Type B pancreatic cell (in vitro differentiated cells): ENCODE measurements around the gene CSNK1G3. TPM values are rescaled to one million over a fixed set of nuclear protein-coding genes. Genes with fewer than 3 reads are reported as not detected.

Source experiments
- DNase-seq: peaks from one replicate; pipeline ENCODE4 v3.0.0; 2021; ENCODE audit warnings: mixed read lengths; ENCODE audit not compliant: unreplicated experiment; ENCODE audit errors: extremely low spot score
- H3K27ac Mint-ChIP-seq: 2 replicates; pipeline ENCODE4 v1.8.0; 2021; ENCODE audit warnings: mild to moderate bottlenecking, mixed read lengths
- H3K27me3 Mint-ChIP-seq: 2 replicates; pipeline ENCODE4 v1.8.0; 2021; ENCODE audit warnings: mixed read lengths
- H3K36me3 Mint-ChIP-seq: 2 replicates; pipeline ENCODE4 v1.8.0; 2021; ENCODE audit warnings: mixed read lengths
- H3K4me1 Mint-ChIP-seq: one replicate; pipeline ENCODE4 v1.8.0; 2021; ENCODE audit warnings: mixed read lengths; ENCODE audit not compliant: unreplicated experiment
- H3K4me3 Mint-ChIP-seq: 2 replicates; pipeline ENCODE4 v1.8.0; 2021; ENCODE audit warnings: mild to moderate bottlenecking, mixed read lengths
- H3K9me3 Mint-ChIP-seq: 2 replicates; pipeline ENCODE4 v1.8.0; 2021; ENCODE audit warnings: mixed read lengths
- total RNA-seq: library from RNA; stranded (reverse); gene quantifications from 2 replicates; pipeline ENCODE4 v1.2.1, GENCODE V29; 2021; ENCODE audit warnings: low replicate concordance
- TF ChIP-seq, protein P1 (sequence below): fragments of 200-600 bp; sonication (generic); conservative IDR thresholded peaks from 2 replicates; pipeline ENCODE4 v1.5.0; 2021; ENCODE audit warnings: antibody characterized with exemption, mild to moderate bottlenecking

Gene CSNK1G3
- total RNA-seq, 1 donor from 2014 or later = 43.6 TPM

DNA sequence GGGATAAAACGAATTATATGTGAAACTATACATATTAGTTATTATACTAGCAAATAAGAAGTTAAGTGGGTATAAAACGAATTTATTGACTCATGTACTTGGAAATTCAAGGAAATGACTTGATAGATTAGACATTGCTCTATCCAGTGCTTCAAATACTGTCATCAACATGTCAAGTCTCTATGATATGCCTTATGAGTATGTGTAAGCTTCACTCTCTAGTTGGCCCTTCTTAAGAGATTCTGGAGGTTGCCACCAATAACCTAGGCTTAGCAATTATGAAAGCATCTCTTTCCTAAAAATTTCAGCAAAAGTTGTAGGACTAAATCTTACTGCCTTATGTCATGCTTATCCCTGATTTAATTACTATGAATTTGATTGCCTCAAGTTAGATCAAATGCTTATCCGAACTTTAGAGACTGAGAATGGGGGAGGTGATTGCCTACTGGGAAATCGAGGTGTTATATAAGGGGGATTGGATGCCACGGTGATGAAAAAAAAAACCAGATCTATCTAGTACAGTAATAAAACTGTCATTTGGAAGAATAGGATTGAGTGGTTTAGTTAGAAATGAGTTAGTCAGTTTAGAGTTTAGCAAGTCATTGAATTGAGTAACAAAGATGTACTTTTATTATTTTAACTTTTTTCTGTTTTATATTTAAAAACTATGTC lies 46.9 kb downstream of the CSNK1G3 start:
- Mint-ChIP-seq H3K36me3 (peaks cover 12% of the 10 kb centered on the region), H3K27ac (no peak overlapping the region), H3K4me1 (no peaks in the 10 kb centered on the region), H3K27me3 (no peaks in the 10 kb centered on the region), H3K9me3 (no peaks in the 10 kb centered on the region), H3K4me3 (no peak overlapping the region)
- DNase-seq = no peak
- TF ChIP-seq, protein P1, sequence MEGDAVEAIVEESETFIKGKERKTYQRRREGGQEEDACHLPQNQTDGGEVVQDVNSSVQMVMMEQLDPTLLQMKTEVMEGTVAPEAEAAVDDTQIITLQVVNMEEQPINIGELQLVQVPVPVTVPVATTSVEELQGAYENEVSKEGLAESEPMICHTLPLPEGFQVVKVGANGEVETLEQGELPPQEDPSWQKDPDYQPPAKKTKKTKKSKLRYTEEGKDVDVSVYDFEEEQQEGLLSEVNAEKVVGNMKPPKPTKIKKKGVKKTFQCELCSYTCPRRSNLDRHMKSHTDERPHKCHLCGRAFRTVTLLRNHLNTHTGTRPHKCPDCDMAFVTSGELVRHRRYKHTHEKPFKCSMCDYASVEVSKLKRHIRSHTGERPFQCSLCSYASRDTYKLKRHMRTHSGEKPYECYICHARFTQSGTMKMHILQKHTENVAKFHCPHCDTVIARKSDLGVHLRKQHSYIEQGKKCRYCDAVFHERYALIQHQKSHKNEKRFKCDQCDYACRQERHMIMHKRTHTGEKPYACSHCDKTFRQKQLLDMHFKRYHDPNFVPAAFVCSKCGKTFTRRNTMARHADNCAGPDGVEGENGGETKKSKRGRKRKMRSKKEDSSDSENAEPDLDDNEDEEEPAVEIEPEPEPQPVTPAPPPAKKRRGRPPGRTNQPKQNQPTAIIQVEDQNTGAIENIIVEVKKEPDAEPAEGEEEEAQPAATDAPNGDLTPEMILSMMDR = no peak

DNA sequence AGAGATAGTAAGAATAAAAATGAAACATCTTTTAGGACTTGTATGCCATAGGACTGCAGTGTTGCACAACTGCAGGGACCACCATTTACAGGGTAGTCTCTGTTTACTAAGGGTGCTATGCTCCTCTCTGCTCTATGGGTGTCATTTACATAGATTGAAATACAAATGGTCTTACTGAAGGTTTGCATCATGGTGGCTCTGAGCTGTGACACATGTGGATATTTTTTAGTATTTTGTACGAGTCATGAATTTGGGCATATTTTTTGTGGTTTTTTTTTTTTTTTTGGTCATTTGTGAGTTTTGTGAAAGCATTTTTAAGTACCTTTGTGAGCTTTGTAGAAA lies 47.4 kb downstream of the CSNK1G3 start:
- H3K27me3 Mint-ChIP-seq = no peaks in the 10 kb centered on the region
- no peak overlapping the region for H3K27ac Mint-ChIP-seq
- H3K9me3 Mint-ChIP-seq = no peaks in the 10 kb centered on the region
- DNase-seq = no peak
- no peak overlapping the region for H3K4me3 Mint-ChIP-seq
- H3K36me3 Mint-ChIP-seq = peaks cover 12% of the 10 kb centered on the region
- H3K4me1 Mint-ChIP-seq = no peaks in the 10 kb centered on the region
- TF ChIP-seq, protein P1 = no peak

DNA sequence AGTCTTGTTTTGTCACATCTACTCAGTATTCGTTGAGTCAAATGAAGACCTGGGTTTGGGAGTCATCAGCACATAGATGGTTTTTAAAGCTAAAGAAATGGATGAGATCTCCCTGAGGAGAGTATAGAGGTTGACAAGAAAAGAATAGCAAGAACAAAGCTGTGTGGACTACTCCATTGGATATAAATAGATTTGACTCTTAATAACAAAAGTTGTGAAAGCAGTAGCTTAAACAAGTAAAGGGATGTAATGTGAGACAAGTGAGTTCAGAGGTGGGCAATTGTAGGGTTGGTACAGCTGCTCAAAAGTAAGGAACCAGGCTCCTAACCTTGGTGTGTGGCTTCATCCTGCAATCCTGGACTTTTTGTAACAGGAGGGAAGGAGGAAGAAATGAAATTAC lies 49.3 kb downstream of the CSNK1G3 start:
- no peaks in the 10 kb centered on the region for H3K27me3 Mint-ChIP-seq

DNA sequence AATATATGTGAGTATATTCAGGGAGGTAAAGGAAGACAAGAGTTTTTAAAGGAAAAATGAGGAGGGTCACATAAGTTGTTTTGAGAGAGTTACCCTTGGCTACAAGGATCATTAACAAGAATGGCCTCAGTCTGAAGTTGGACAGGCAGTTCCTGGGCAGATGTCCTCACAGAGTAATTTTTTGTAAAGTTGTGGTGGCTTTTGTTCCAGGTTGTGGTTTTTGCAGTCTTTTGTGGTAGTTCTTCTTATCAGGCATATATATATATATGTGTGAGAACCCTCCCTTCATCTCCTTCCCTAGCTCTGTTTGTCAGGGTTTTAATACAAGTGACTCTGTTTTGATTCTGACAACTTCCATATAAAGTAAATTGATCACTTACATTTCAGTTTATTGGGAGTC lies 60.0 kb downstream of the CSNK1G3 start:
- Mint-ChIP-seq H3K4me1 (no peaks in the 10 kb centered on the region), H3K36me3 (peaks cover 15% of the 10 kb centered on the region), H3K9me3 (no peaks in the 10 kb centered on the region), H3K27me3 (no peaks in the 10 kb centered on the region), H3K4me3 (no peak overlapping the region), H3K27ac (no peak overlapping the region)
- TF ChIP-seq, protein P1 = no peak
- DNase-seq = no peak

More for the DNA sequence above, 49.3 kb downstream of the CSNK1G3 start:
- TF ChIP-seq, protein P1 = no peak
- Mint-ChIP-seq H3K36me3 (peaks cover 12% of the 10 kb centered on the region), H3K4me1 (no peaks in the 10 kb centered on the region), H3K9me3 (peaks cover 8% of the 10 kb centered on the region), H3K27ac (no peak overlapping the region), H3K4me3 (no peak overlapping the region)
- DNase-seq = no peak

DNA sequence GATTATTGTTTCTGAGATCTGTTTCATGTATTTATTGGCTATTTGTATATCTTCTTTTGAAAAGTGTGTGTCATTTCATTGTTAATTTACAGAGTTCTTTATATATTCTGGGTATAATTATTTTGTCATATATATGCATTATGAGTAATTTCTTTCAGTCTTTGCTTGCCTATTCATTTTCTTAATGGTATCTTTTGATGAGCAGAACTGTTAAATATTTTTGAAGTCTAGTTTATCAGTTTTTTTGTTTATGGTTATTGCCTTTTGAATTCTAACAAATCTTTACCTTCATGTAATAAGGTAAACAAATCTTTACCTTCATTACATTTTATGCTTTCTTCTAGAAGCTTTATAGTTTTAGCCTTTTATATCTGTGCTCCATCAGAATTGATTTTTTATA lies 66.4 kb downstream of the CSNK1G3 start:
- no peak for DNase-seq
- Mint-ChIP-seq H3K27ac (no peak overlapping the region), H3K4me3 (no peak overlapping the region), H3K27me3 (no peaks in the 10 kb centered on the region), H3K9me3 (no peaks in the 10 kb centered on the region), H3K36me3 (peaks cover 30% of the 10 kb centered on the region), H3K4me1 (peaks cover 6% of the 10 kb centered on the region)
- TF ChIP-seq, protein P1 = no peak
